Naive thymus-derived CD8-positive, alpha-beta T cell (primary cell): ENCODE data around the gene CTAGE6. TPM values are rescaled to one million over a fixed set of nuclear protein-coding genes. Genes with fewer than 3 reads are reported as not detected.
"Not testable (repeated sequence)": the region's sequence is repeated elsewhere in the genome, so short reads cannot be mapped to it uniquely, and the experiment has no call there.

Experiments used
- ATAC-seq, 2 donors: fragments of 150-1000 bp; cut with Tn5 transposase in 1 of 2; sonication (Bioruptor Pico), chemical (Tn5 transposase) in 1 of 2; 1 replicate in 1 of 2; 2 replicates in 1 of 2; pipeline ENCODE4 v1.10.0; 2021; ENCODE audit warnings: mild to moderate bottlenecking in 2 of 2, moderate library complexity in 2 of 2
- POLR2A ChIA-PET: fragments of 350-600 bp; sonication (Branson Sonifier 250); formaldehyde crosslinking; loops from one replicate; lab custom pipeline; 2021; ENCODE audit warnings: antibody characterized with exemption; lab: Charles Lee
- DNase-seq, 10 donors: peaks; one replicate each; pipeline versions ENCODE4 v3.0.0 to v3.0.0-alpha.2; 2020 to 2022
- H3K27ac Mint-ChIP-seq, 10 donors: one replicate each; pipeline ENCODE4 v1.8.0; 2020 to 2022; ENCODE audit warnings: mild to moderate bottlenecking in 10 of 10, mixed read lengths in 10 of 10, moderate library complexity in 4 of 10, inconsistent platforms in 1 of 10
- H3K27me3 Mint-ChIP-seq, 5 donors: one replicate each; pipeline ENCODE4 v1.8.0; 2021 to 2022; ENCODE audit warnings: mixed read lengths in 5 of 5
- H3K36me3 Mint-ChIP-seq, 3 donors: one replicate each; pipeline ENCODE4 v1.8.0; 2020 to 2022; ENCODE audit warnings: mixed read lengths in 3 of 3, mild to moderate bottlenecking in 2 of 3, inconsistent platforms in 1 of 3
- H3K4me1 Mint-ChIP-seq, 4 donors: one replicate each; pipeline ENCODE4 v1.8.0; 2021 to 2022; ENCODE audit warnings: mixed read lengths in 4 of 4
- H3K4me3 Mint-ChIP-seq, 10 donors: one replicate each; pipeline ENCODE4 v1.8.0; 2020 to 2022; ENCODE audit warnings: mild to moderate bottlenecking in 10 of 10, mixed read lengths in 10 of 10, moderate library complexity in 6 of 10, inconsistent platforms in 1 of 10
- H3K9me3 Mint-ChIP-seq, 9 donors: one replicate each; pipeline ENCODE4 v1.8.0; 2020 to 2022; ENCODE audit warnings: mixed read lengths in 9 of 9, mild to moderate bottlenecking in 3 of 9, inconsistent platforms in 1 of 9, moderate library complexity in 1 of 9
- polyA plus RNA-seq, 3 donors: library from polyadenylated mRNA; unstranded; fragments of 300-500 nt; fragmentation: Illumina TruSeq; gene quantifications; one replicate each; pipeline ENCODE4 v1.2.3, GENCODE V29; 2021
- total RNA-seq, 8 experiments: library from RNA in 2 of 8; stranded (reverse) in 2 of 8; gene quantifications; one replicate each; pipeline ENCODE4 v1.2.3 and lab custom pipeline; 2021 to 2026

CTAGE6 gene
- total and polyA plus RNA-seq, 5 experiments from 2014 or later = 0.08 to 1.2 (median 0.96) TPM; not detected in 2

GRCh38 chr7:143737037-143737819 lies 20.3 kb downstream of the CTAGE6 start:
- peak overlapping the region in 2 of 10 donors; percentile 3 to 6 for H3K27ac Mint-ChIP-seq
- peak in 5 of 10 donors; percentile 6 to 59 (median 50) for DNase-seq

GRCh38 chr7:143735962-143736361 lies 21.5 kb downstream of the CTAGE6 start:
- ATAC-seq = no peak
- POLR2A ChIA-PET = no interaction called here
- Mint-ChIP-seq H3K36me3 (no peaks in the 10 kb centered on the region), H3K4me1 (peaks cover 0 to 6% (median 4%) of the 10 kb centered on the region in 4 donors), H3K27me3 (no peaks in the 10 kb centered on the region), H3K4me3 (no peak overlapping the region), H3K27ac (peak overlapping the region in 1 of 10 donors; percentile 38), H3K9me3 (no peaks in the 10 kb centered on the region)
- DNase-seq = no peak

More at GRCh38 chr7:143737037-143737819, 20.3 kb downstream of the CTAGE6 start:
- H3K4me3 Mint-ChIP-seq, H3K36me3 Mint-ChIP-seq, H3K9me3 Mint-ChIP-seq, H3K4me1 Mint-ChIP-seq, H3K27me3 Mint-ChIP-seq, POLR2A ChIA-PET: not testable (repeated sequence)
- ATAC-seq = peak; percentile 82 to 86

DNA sequence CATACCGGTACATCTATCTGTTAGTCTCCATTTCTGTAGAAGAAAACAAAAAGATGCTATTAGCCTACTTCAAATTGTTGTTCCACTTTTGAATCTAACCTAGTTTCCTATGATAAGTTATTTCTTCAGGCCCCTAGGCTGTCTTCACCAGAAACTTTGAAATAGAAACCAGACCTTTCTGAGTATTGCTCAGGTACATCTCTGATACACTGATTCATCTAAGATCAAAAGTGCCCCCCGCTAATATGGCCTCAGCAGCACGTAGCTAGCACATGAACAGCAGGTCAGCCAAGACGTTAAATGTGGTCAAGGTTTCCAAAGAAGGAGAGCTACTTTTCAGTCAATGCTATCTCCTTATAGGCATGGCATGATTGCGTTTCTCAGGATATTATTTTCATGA lies 23.6 kb downstream of the CTAGE6 start:
- Mint-ChIP-seq H3K27ac (peak overlapping the region in 2 of 10 donors; percentile 5 to 17), H3K27me3 (no peaks in the 10 kb centered on the region), H3K4me1 (peaks cover 0 to 6% (median 4%) of the 10 kb centered on the region in 4 donors), H3K9me3 (no peaks in the 10 kb centered on the region), H3K36me3 (peaks cover 0 to 16% (median 11%) of the 10 kb centered on the region in 3 donors), H3K4me3 (no peak overlapping the region)
- POLR2A ChIA-PET = no interaction called here
- ATAC-seq (no peak), DNase-seq (no peak)

DNA sequence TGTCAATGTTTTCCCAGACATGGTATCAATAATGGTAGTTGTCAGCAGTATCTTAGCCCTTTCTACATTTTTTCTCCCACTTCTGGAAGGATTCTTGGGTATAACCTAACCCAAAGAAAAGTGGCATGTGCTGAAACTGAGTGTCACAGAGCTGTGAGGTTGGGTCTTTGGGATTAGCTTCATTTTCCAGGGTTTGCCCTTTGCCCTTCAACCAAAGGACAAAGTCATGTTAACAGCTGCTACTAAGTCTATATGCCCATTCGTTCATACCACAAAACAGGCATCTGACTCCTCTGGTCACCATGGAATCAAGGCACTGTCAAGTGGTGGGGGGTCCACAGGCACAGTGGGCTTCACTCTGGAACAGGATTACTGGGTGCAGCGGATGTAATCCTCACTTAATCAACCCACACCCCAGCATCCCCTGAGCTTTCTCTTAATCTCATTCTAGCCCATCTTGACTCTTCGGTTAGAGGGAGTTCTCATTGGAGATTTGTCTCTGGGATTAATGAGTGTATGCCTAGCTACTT lies 29.1 kb downstream of the CTAGE6 start:
- Mint-ChIP-seq H3K36me3 (peaks cover 0 to 27% (median 13%) of the 10 kb centered on the region in 3 donors), H3K9me3 (no peaks in the 10 kb centered on the region), H3K4me1 (no peaks in the 10 kb centered on the region), H3K4me3 (no peak overlapping the region), H3K27me3 (no peaks in the 10 kb centered on the region), H3K27ac (no peak overlapping the region)
- ATAC-seq (no peak), DNase-seq (no peak)
- POLR2A ChIA-PET = no interaction called here

GRCh38 chr7:143727561-143727960 lies 29.9 kb downstream of the CTAGE6 start:
- H3K4me1 Mint-ChIP-seq, H3K27me3 Mint-ChIP-seq, H3K27ac Mint-ChIP-seq, DNase-seq, H3K9me3 Mint-ChIP-seq, POLR2A ChIA-PET, H3K4me3 Mint-ChIP-seq: not testable (repeated sequence)
- H3K36me3 Mint-ChIP-seq = peaks cover 0 to 27% (median 13%) of the 10 kb centered on the region in 3 donors
- peak; percentile 25 to 37 for ATAC-seq

GRCh38 chr7:143726143-143726542 lies 31.4 kb downstream of the CTAGE6 start:
- H3K36me3 Mint-ChIP-seq = peaks cover 0 to 27% (median 13%) of the 10 kb centered on the region in 3 donors

DNA sequence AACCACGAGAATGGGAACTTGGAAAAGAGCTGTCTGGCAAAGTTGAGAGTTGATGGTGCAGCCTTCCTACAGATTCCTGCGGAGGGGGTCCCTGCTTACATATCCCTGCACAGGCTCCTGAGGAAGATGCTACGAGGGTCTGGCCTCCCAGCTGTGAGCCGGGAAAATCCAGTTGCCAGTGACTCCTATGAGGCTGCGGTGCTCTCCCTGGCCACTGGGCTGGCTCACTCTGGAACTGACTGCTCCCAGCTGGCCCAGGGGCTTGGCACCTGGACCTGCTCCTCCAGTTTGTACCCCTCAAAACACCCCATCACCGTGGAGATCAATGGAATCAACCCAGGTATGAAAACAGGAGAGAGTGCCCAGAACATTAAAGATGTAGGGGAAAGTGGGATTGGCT lies 37.2 kb downstream of the CTAGE6 start:
- H3K27me3 Mint-ChIP-seq, POLR2A ChIA-PET, H3K4me3 Mint-ChIP-seq, H3K9me3 Mint-ChIP-seq, DNase-seq, H3K27ac Mint-ChIP-seq, H3K4me1 Mint-ChIP-seq, ATAC-seq, H3K36me3 Mint-ChIP-seq: not testable (repeated sequence)

More at GRCh38 chr7:143726143-143726542, 31.4 kb downstream of the CTAGE6 start:
- H3K9me3 Mint-ChIP-seq, H3K4me1 Mint-ChIP-seq, DNase-seq, H3K27me3 Mint-ChIP-seq, ATAC-seq, POLR2A ChIA-PET, H3K4me3 Mint-ChIP-seq, H3K27ac Mint-ChIP-seq: not testable (repeated sequence)

DNA sequence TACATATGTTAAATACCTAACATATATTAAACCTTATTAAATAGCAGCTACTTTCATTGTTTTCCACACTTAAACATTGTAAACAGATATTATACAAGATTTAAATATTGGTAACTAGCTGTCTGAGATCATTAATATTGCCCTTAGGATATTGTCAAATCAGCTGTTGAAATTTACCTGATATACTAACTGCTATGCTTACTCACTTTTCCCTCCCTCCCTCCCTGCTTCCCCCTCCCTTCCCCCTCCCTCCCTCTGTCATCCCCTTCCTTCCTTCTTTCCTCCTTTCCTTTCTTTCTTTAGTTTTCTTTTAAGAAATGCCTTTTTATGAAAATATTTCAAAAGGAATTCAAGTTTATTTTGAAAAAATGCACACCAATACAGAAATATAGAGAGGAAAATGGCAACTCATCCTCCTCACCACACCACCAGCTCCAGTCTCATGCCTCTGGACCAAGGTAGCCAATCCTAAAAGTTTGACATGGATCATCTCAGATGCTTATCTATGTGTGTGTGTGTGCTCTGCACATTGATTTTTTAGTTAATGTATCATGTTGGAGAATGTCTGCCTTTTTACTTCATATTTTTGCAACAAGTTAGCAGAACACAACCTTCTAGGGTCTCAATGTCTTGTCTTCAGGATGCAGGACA lies 41.8 kb downstream of the CTAGE6 start:
- H3K4me3 Mint-ChIP-seq, H3K36me3 Mint-ChIP-seq, H3K9me3 Mint-ChIP-seq, DNase-seq, H3K27ac Mint-ChIP-seq, H3K4me1 Mint-ChIP-seq, ATAC-seq, POLR2A ChIA-PET, H3K27me3 Mint-ChIP-seq: not testable (repeated sequence)

- H3K4me3 Mint-ChIP-seq, H3K9me3 Mint-ChIP-seq, POLR2A ChIA-PET, H3K4me1 Mint-ChIP-seq, H3K27ac Mint-ChIP-seq, H3K36me3 Mint-ChIP-seq, H3K27me3 Mint-ChIP-seq, DNase-seq: not testable (repeated sequence)
- ATAC-seq = peak; percentile 88 to 89
These were observed 42.7 kb downstream of the CTAGE6 start for GRCh38 chr7:143714581-143715454.

- POLR2A ChIA-PET, H3K36me3 Mint-ChIP-seq, ATAC-seq, H3K27ac Mint-ChIP-seq, H3K9me3 Mint-ChIP-seq, H3K4me3 Mint-ChIP-seq, DNase-seq, H3K27me3 Mint-ChIP-seq, H3K4me1 Mint-ChIP-seq: not testable (repeated sequence)
These were observed 45.1 kb downstream of the CTAGE6 start for GRCh38 chr7:143712381-143712780.

- H3K9me3 Mint-ChIP-seq, H3K4me3 Mint-ChIP-seq, POLR2A ChIA-PET, ATAC-seq, H3K27ac Mint-ChIP-seq, H3K36me3 Mint-ChIP-seq, DNase-seq, H3K27me3 Mint-ChIP-seq, H3K4me1 Mint-ChIP-seq: not testable (repeated sequence)
These were observed 45.7 kb downstream of the CTAGE6 start for GRCh38 chr7:143711727-143712324.

DNA sequence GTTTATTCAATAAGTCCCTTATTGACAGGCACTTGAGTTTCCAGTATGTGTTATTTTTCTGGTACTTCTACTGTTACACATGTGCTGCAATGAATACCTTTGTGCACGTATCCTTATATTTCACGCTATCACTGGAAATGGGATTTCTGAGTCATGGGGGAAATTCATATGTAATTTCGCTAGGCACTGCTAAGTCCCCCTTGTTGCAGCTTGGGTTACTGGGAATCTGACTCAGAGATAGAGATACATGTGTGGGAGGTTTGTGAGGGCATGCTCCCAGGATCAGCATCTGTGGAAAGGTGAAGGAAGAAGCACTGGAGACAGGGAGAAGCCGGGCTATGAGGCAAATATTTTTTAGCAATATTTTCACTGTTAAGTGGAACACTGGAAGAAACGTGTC lies 47.6 kb downstream of the CTAGE6 start:
- H3K27ac Mint-ChIP-seq, ATAC-seq, H3K9me3 Mint-ChIP-seq, H3K4me3 Mint-ChIP-seq, H3K27me3 Mint-ChIP-seq, H3K36me3 Mint-ChIP-seq, DNase-seq, POLR2A ChIA-PET, H3K4me1 Mint-ChIP-seq: not testable (repeated sequence)
